Transverse colon (tissue), 4 donors: Measurements from ENCODE around the gene SLC4A3. TPM values are rescaled to one million over a fixed set of nuclear protein-coding genes. Genes with fewer than 3 reads are reported as not detected.
"Not testable (repeated sequence)": the region's sequence is repeated elsewhere in the genome, so short reads cannot be mapped to it uniquely, and the experiment has no call there.

ENCODE experiments used
- DNase-seq: peaks from one replicate; pipeline ENCODE4 v3.0.0-alpha.2; 2019
- H3K27ac ChIP-seq, 4 donors: fragments of 200-600 bp; sonication (generic); 2 replicates each; pipeline ENCODE4 v1.5.1; 2016 to 2018; ENCODE audit warnings: inconsistent platforms in 4 of 4
- H3K27me3 ChIP-seq: fragments of 200-600 bp; sonication (generic); 2 replicates; pipeline ENCODE4 v1.5.1; 2017; ENCODE audit warnings: inconsistent platforms
- H3K36me3 ChIP-seq, 4 donors: fragments of 200-600 bp; sonication (generic); 2 replicates each; pipeline ENCODE4 v1.5.1; 2017 to 2019; ENCODE audit warnings: inconsistent platforms in 4 of 4
- H3K4me1 ChIP-seq, 4 donors: fragments of 200-600 bp; sonication (generic); 2 replicates each; pipeline ENCODE4 v1.5.1; 2017 to 2020; ENCODE audit warnings: inconsistent platforms in 4 of 4
- H3K4me3 ChIP-seq, 4 donors: fragments of 200-600 bp; sonication (generic); 1 replicate in 1 of 4; 2 replicates in 3 of 4; pipeline versions ENCODE4 v1.5.1 to v1.6.1; 2017 to 2019; ENCODE audit warnings: inconsistent platforms in 4 of 4
- H3K9me3 ChIP-seq, 2 donors: fragments of 200-600 bp; sonication (generic); 2 replicates each; pipeline ENCODE4 v1.5.1; 2017 to 2019; ENCODE audit warnings: inconsistent platforms in 2 of 2
- CTCF ChIP-seq, 5 experiments: fragments of 200-600 bp in 3 of 5; fragments of 450-650 bp in 2 of 5; sonication (generic) in 3 of 5; IDR thresholded peaks; 1 replicate in 2 of 5; 2 replicates in 3 of 5; pipeline ENCODE4 v1.5.1; 2016 to 2017; ENCODE audit warnings: antibody characterized with exemption in 5 of 5, inconsistent platforms in 3 of 5, mild to moderate bottlenecking in 2 of 5, moderate library complexity in 1 of 5
- EP300 ChIP-seq: sonication (generic); formaldehyde crosslinking; IDR thresholded peaks from one replicate; pipeline ENCODE4 v1.6.1; 2017; ENCODE audit warnings: antibody characterized with exemption, low read depth
- POLR2A ChIP-seq: fragments of 450-650 bp; IDR thresholded peaks from one replicate; pipeline ENCODE4 v1.6.1; 2016; ENCODE audit warnings: antibody characterized with exemption, mild to moderate bottlenecking, moderate library complexity
- POLR2AphosphoS5 ChIP-seq, 3 donors: sonication (generic); formaldehyde crosslinking; IDR thresholded peaks; one replicate each; pipeline ENCODE4 v1.6.1; 2016; ENCODE audit warnings: antibody characterized with exemption in 3 of 3
- WGBS, 2 donors: methylation state at CpG; one replicate each; pipeline ENCODE4 v1.1.5; 2018; ENCODE audit warnings: low coverage in 1 of 2; 5-methylcytosine and 5-hydroxymethylcytosine counted together
- in situ Hi-C, 4 donors: fragments of 200-750 bp; cut with MboI; loops; one replicate each; pipeline versions ENCODE4 v1.15.0 to v1.15.1; 2017; ENCODE audit warnings: low sequenced_read_pairs in 3 of 4, low pct_ligation_motif_present in 1 of 4, low pct_unique_long_range_greater_than_20kb in 1 of 4
- intact Hi-C: fragments of 100-400 bp; cut with DNase I; formaldehyde crosslinking; loops from one replicate; pipeline ENCODE4 v1.15.1; 2023; ENCODE audit warnings: low total_unique reads
- total RNA-seq, 4 donors: library from RNA; depleted of rRNA; stranded (reverse); fragments of >200 nt; gene quantifications; one replicate each; pipeline ENCODE4 v1.1.0, GENCODE V29; 2016

SLC4A3 gene
- total RNA-seq, 4 donors from 2014 or later, result 0.32 to 25.9 (median 0.68) TPM; not detected in 1

- H3K9me3 ChIP-seq, result no peaks in the 10 kb centered on the region
- in situ Hi-C loops (loop anchor here in 1 of 4 donors (10.0 kb wide), 1 partner anchor 111 kb away; no protein-coding TSS in a partner anchor), intact Hi-C loops (no loop called here)
- no peaks in the 10 kb centered on the region for H3K36me3 ChIP-seq
- no peak overlapping the region for H3K27ac ChIP-seq
- TF ChIP-seq EP300, result no peak
- no peak for TF ChIP-seq POLR2A
- no peak for TF ChIP-seq POLR2AphosphoS5 (IDR thresholded peaks at IDR 0.05)
- TF ChIP-seq CTCF (IDR thresholded peaks at IDR 0.05), result no peak
- no peak overlapping the region for H3K4me3 ChIP-seq
- peaks cover 0 to 12% (median 1%) of the 10 kb centered on the region in 4 donors for H3K4me1 ChIP-seq
- H3K27me3 ChIP-seq, result peaks cover 22% of the 10 kb centered on the region
- WGBS, 2 donors, result 73% methylated on average over 7 to 12 of the region's 12 CpGs
- no peak for DNase-seq
Observed at GRCh38 chr2:219645631-219646527, 18.4 kb downstream of the SLC4A3 start.

- Histone ChIP-seq H3K4me3 (no peak overlapping the region), H3K4me1 (peaks cover 0 to 4% (median 0%) of the 10 kb centered on the region in 4 donors), H3K9me3 (no peaks in the 10 kb centered on the region), H3K27me3 (peaks cover 45% of the 10 kb centered on the region), H3K36me3 (no peaks in the 10 kb centered on the region), H3K27ac (no peak overlapping the region)
- WGBS, 2 donors, result 80 to 83% methylated on average over 2 of the region's 2 CpGs
- intact Hi-C loops, result no loop called here
- in situ Hi-C loops, result loop anchor here in 1 of 4 donors (10.0 kb wide), 1 partner anchor 113 kb away; no protein-coding TSS in a partner anchor
- TF ChIP-seq POLR2AphosphoS5 (IDR thresholded peaks at IDR 0.05) (no peak), POLR2A (no peak), EP300 (no peak), CTCF (IDR thresholded peaks at IDR 0.05) (no peak)
- DNase-seq, result no peak
Observed at GRCh38 chr2:219648176-219648575, 20.7 kb downstream of the SLC4A3 start.

- in situ Hi-C loops (loop anchor here in 1 of 4 donors (10.0 kb wide), 1 partner anchor 114 kb away; no protein-coding TSS in a partner anchor), intact Hi-C loops (no loop called here)
- H3K36me3 ChIP-seq, result no peaks in the 10 kb centered on the region
- no peak overlapping the region for H3K4me3 ChIP-seq
- WGBS, 2 donors, result 68 to 72% methylated on average over 2 to 4 of the region's 4 CpGs
- no peak for TF ChIP-seq POLR2A
- no peak for TF ChIP-seq POLR2AphosphoS5 (IDR thresholded peaks at IDR 0.05)
- TF ChIP-seq CTCF (IDR thresholded peaks at IDR 0.05), result no peak
- TF ChIP-seq EP300, result no peak
- no peak for DNase-seq
- H3K4me1 ChIP-seq, result peaks cover 0 to 4% (median 0%) of the 10 kb centered on the region in 4 donors
- H3K27me3 ChIP-seq, result peaks cover 53% of the 10 kb centered on the region
- H3K9me3 ChIP-seq, result no peaks in the 10 kb centered on the region
- H3K27ac ChIP-seq, result no peak overlapping the region
Observed at GRCh38 chr2:219648963-219649362, 21.5 kb downstream of the SLC4A3 start.

GRCh38 chr2:219650426-219651248 is 23.2 kb downstream of the SLC4A3 start:
- Histone ChIP-seq H3K9me3 (no peaks in the 10 kb centered on the region), H3K4me3 (no peak overlapping the region), H3K36me3 (no peaks in the 10 kb centered on the region), H3K27me3 (peaks cover 67% of the 10 kb centered on the region), H3K27ac (no peak overlapping the region), H3K4me1 (peaks cover 0 to 3% (median 0%) of the 10 kb centered on the region in 4 donors)
- in situ Hi-C loops (no loop called here), intact Hi-C loops (no loop called here)
- 60% methylated on average over 8 of the region's 8 CpGs; no CpG with 5 or more reads in 1 of the 2 donors for WGBS, 2 donors
- no peak for DNase-seq
- TF ChIP-seq CTCF (IDR thresholded peaks at IDR 0.05), result no peak
- TF ChIP-seq EP300, result no peak
- no peak for TF ChIP-seq POLR2A
- TF ChIP-seq POLR2AphosphoS5 (IDR thresholded peaks at IDR 0.05), result no peak

DNA sequence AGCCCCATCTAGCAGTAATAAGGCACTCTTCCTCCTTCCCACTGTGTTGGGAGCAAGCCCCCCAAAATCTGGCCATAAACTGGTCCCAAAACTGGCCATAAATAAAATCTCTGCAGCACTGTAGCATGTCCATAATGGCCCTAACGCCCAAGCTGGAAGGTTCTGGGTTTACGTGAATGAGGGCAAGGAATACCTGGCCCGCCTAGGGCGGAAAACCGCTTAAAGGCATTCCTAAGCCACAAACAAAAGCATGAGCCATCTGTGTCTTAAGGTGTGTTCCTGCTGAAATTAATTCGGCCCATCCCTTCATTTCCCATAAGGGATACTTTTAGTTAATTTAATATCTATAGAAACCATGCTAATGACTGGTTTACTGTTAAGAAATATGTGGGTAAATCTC is 24.2 kb downstream of the SLC4A3 start:
- H3K9me3 ChIP-seq, DNase-seq, in situ Hi-C loops, H3K27ac ChIP-seq, H3K4me1 ChIP-seq, intact Hi-C loops, H3K36me3 ChIP-seq, H3K4me3 ChIP-seq: not testable (repeated sequence)
- H3K27me3 ChIP-seq, result peaks cover 67% of the 10 kb centered on the region
- 78% methylated on average over 6 of the region's 6 CpGs; no CpG with 5 or more reads in 1 of the 2 donors for WGBS, 2 donors
